Smooth muscle cell (in vitro differentiated cells): ENCODE measurements around the gene HOXC13. TPM values are rescaled to one million over a fixed set of nuclear protein-coding genes. Genes with fewer than 3 reads are reported as not detected.

ENCODE experiments used
- DNase-seq: peaks from one replicate; lab custom pipeline; 2025; ENCODE audit not compliant: unreplicated experiment; lab: John Stamatoyannopoulos, UW
- H2AFZ ChIP-seq: fragments of 200-600 bp; sonication (generic); 2 replicates; pipeline ENCODE4 v1.6.0; 2016; ENCODE audit warnings: antibody characterized with exemption, low read depth, mild to moderate bottlenecking
- H3F3A ChIP-seq: fragments of 200-600 bp; sonication (generic); 2 replicates; pipeline ENCODE4 v1.6.0; 2017; ENCODE audit warnings: antibody characterized with exemption, low read depth
- H3K27ac ChIP-seq: fragments of 200-600 bp; sonication (generic); 2 replicates; pipeline ENCODE4 v1.5.1; 2016; ENCODE audit warnings: low read depth, mild to moderate bottlenecking
- H3K27me3 ChIP-seq: fragments of 200-600 bp; sonication (generic); 2 replicates; pipeline ENCODE4 v1.6.1; 2016; ENCODE audit warnings: low read depth, mild to moderate bottlenecking
- H3K36me3 ChIP-seq: fragments of 200-600 bp; sonication (generic); 2 replicates; pipeline ENCODE4 v1.5.1; 2016; ENCODE audit warnings: low read depth
- H3K4me1 ChIP-seq: fragments of 200-600 bp; sonication (generic); 2 replicates; pipeline ENCODE4 v1.5.1; 2016; ENCODE audit warnings: low read depth
- H3K4me2 ChIP-seq: fragments of 200-600 bp; sonication (generic); 2 replicates; pipeline ENCODE4 v1.6.0; 2016; ENCODE audit warnings: mild to moderate bottlenecking
- H3K4me3 ChIP-seq: fragments of 200-600 bp; sonication (generic); 2 replicates; pipeline ENCODE4 v1.5.1; 2016; ENCODE audit warnings: mild to moderate bottlenecking
- H3K79me2 ChIP-seq: fragments of 200-600 bp; sonication (generic); 2 replicates; pipeline ENCODE4 v1.6.0; 2016; ENCODE audit warnings: low read depth, mild to moderate bottlenecking
- H3K9ac ChIP-seq: fragments of 200-600 bp; sonication (generic); 2 replicates; pipeline ENCODE4 v1.6.0; 2016; ENCODE audit warnings: low read depth
- H3K9me3 ChIP-seq: fragments of 200-600 bp; sonication (generic); replicated peaks from 2 replicates; pipeline ENCODE4 v1.5.1; 2016; ENCODE audit warnings: low read depth
- H4K20me1 ChIP-seq: fragments of 200-600 bp; sonication (generic); 2 replicates; pipeline ENCODE4 v1.6.0; 2016; ENCODE audit warnings: low read depth
- WGBS: methylation state at CpG from one replicate; pipeline ENCODE4 v1.1.7; 2016; ENCODE audit warnings: low lambda C conversion rate; 5-methylcytosine and 5-hydroxymethylcytosine counted together
- polyA plus RNA-seq: library from polyadenylated mRNA; unstranded; fragments of >200 nt; fragmentation: Nextera tagmentation; extraction: Ambion mirVana; gene quantifications from 2 replicates; pipeline ENCODE4 v1.2.1, GENCODE V29; 2016
- total RNA-seq: library from RNA; depleted of rRNA; stranded (reverse); fragments of >200 nt; gene quantifications from 2 replicates; pipeline ENCODE4 v1.2.3, GENCODE V29; 2014
- TF ChIP-seq, protein P1 (sequence below): fragments of 200-600 bp; sonication (generic); IDR thresholded peaks from 2 replicates; pipeline ENCODE4 v1.5.1; 2017; ENCODE audit warnings: borderline replicate concordance, mild to moderate bottlenecking, antibody characterized with exemption; ENCODE audit not compliant: insufficient read depth, poor library complexity, severe bottlenecking

Gene HOXC13
- total and polyA plus RNA-seq, 2 experiments from 2014 or later = 2.2 to 3.6 TPM

- no peaks in the 10 kb centered on the region for H3K36me3 ChIP-seq
- 9% methylated on average over 13 of the region's 13 CpGs for WGBS
These were observed 13.7 kb downstream of the HOXC13 start for GRCh38 chr12:53952335-53952694.

DNA sequence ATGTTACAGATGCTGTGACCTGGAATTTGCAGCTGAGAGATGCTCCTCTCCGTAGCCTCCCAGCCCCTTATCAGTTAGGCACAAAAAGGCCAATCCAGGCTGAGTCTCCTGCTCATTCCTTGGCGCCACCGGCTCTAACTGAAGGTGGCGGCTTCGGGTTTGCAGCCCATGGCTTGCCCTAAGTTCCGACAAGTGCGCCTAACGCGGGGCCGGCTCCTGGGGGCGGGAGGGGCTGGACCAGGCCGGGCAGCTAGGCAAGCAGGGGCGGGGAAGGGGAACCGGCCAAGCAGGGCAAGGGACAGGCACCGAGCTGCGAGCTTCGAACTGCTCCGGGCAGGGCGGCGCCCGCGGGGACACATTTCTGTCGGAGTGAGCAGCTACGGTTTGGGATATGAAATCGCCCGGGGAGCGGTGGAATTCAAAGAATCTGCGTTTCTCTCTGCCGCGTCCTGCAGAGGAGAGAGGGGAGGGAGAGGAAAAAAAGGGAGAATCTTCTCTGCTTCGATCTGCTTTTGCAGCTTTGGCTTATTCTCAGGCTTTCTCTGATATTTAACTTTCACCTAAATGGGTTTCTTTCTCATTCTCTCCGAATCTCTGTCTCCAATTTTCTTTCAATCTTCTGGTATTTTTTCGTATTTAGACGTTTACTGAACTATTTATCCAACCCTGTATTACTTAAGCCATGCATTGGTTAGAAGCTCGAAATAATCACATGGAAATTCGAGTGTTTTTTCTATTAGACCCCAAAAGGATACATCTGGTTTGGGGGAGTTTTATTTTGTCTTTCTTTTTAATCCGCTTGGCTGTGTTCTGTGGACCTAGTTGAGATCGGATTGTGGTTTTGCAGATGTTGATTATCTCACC, 14.5 kb downstream of the HOXC13 start:
- H3K4me1 ChIP-seq = no peaks in the 10 kb centered on the region
- no peaks in the 10 kb centered on the region for H4K20me1 ChIP-seq
- H3K36me3 ChIP-seq = no peaks in the 10 kb centered on the region
- H3K27ac ChIP-seq = no peak overlapping the region
- H3K4me3 ChIP-seq = no peak overlapping the region
- no peaks in the 10 kb centered on the region for H3K9me3 ChIP-seq
- WGBS = 6% methylated on average over 37 of the region's 38 CpGs
- DNase-seq = no peak
- H3K4me2 ChIP-seq = peak overlapping the region; percentile 18
- H3K79me2 ChIP-seq = no peaks in the 10 kb centered on the region
- H3K27me3 ChIP-seq = peaks cover 100% of the 10 kb centered on the region
- no peak overlapping the region for H3K9ac ChIP-seq
- TF ChIP-seq, protein P1, sequence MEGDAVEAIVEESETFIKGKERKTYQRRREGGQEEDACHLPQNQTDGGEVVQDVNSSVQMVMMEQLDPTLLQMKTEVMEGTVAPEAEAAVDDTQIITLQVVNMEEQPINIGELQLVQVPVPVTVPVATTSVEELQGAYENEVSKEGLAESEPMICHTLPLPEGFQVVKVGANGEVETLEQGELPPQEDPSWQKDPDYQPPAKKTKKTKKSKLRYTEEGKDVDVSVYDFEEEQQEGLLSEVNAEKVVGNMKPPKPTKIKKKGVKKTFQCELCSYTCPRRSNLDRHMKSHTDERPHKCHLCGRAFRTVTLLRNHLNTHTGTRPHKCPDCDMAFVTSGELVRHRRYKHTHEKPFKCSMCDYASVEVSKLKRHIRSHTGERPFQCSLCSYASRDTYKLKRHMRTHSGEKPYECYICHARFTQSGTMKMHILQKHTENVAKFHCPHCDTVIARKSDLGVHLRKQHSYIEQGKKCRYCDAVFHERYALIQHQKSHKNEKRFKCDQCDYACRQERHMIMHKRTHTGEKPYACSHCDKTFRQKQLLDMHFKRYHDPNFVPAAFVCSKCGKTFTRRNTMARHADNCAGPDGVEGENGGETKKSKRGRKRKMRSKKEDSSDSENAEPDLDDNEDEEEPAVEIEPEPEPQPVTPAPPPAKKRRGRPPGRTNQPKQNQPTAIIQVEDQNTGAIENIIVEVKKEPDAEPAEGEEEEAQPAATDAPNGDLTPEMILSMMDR = no peak
- peaks cover 4% of the 10 kb centered on the region for H3F3A ChIP-seq
- H2AFZ ChIP-seq = no peak overlapping the region

More at GRCh38 chr12:53952335-53952694, 13.7 kb downstream of the HOXC13 start:
- Histone ChIP-seq H3K27me3 (peaks cover 100% of the 10 kb centered on the region), H3K9ac (no peak overlapping the region), H3K79me2 (no peaks in the 10 kb centered on the region), H3K4me2 (no peak overlapping the region), H3K4me1 (no peaks in the 10 kb centered on the region), H3K9me3 (no peaks in the 10 kb centered on the region), H3F3A (peaks cover 4% of the 10 kb centered on the region), H3K4me3 (no peak overlapping the region), H2AFZ (no peak overlapping the region), H4K20me1 (no peaks in the 10 kb centered on the region), H3K27ac (no peak overlapping the region)
- TF ChIP-seq, protein P1 = no peak
- DNase-seq = no peak

GRCh38 chr12:53953831-53954693, 15.4 kb downstream of the HOXC13 start:
- 21% methylated on average over 19 of the region's 19 CpGs for WGBS
- Histone ChIP-seq H3K4me1 (no peaks in the 10 kb centered on the region), H3K9me3 (no peaks in the 10 kb centered on the region), H4K20me1 (no peaks in the 10 kb centered on the region), H3K27me3 (peaks cover 100% of the 10 kb centered on the region), H3K79me2 (no peaks in the 10 kb centered on the region), H3K9ac (no peak overlapping the region), H3K4me3 (no peak overlapping the region), H3K4me2 (no peak overlapping the region), H3F3A (peaks cover 4% of the 10 kb centered on the region), H2AFZ (no peak overlapping the region), H3K36me3 (no peaks in the 10 kb centered on the region), H3K27ac (no peak overlapping the region)
- DNase-seq = no peak
- TF ChIP-seq, protein P1 = no peak
